KMS-11 (cell line): ENCODE measurements around the gene UBP1.
"Not testable (repeated sequence)": the region's sequence is repeated elsewhere in the genome, so short reads cannot be mapped to it uniquely, and the experiment has no call there.

Source experiments
- H2AFZ ChIP-seq: fragments of 200-600 bp; sonication (generic); 2 replicates; pipeline ENCODE4 v1.6.1; 2016; ENCODE audit warnings: antibody characterized with exemption, mixed run types, low read depth
- H3K27ac ChIP-seq: fragments of 200-600 bp; sonication (generic); 2 replicates; pipeline ENCODE4 v1.6.1; 2016; ENCODE audit warnings: mild to moderate bottlenecking, mixed run types
- H3K27me3 ChIP-seq: fragments of 200-600 bp; sonication (generic); 2 replicates; pipeline ENCODE4 v1.6.1; 2017; ENCODE audit warnings: mild to moderate bottlenecking, low read depth, mixed run types, moderate library complexity; ENCODE audit not compliant: insufficient read depth
- H3K36me3 ChIP-seq: fragments of 200-600 bp; sonication (generic); 2 replicates; pipeline ENCODE4 v1.6.1; 2017; ENCODE audit warnings: mild to moderate bottlenecking, mixed run types; ENCODE audit not compliant: insufficient read depth
- H3K4me1 ChIP-seq: fragments of 200-600 bp; sonication (generic); 2 replicates; pipeline ENCODE4 v1.6.1; 2016; ENCODE audit warnings: mild to moderate bottlenecking, low read depth, mixed run types; ENCODE audit not compliant: poor library complexity, severe bottlenecking
- H3K4me2 ChIP-seq: fragments of 200-600 bp; sonication (generic); 2 replicates; pipeline ENCODE4 v1.7.0; 2016; ENCODE audit warnings: mild to moderate bottlenecking, mixed run types
- H3K4me3 ChIP-seq: fragments of 200-600 bp; sonication (generic); IDR thresholded peaks from 2 replicates; pipeline ENCODE4 v1.6.1; 2017; ENCODE audit warnings: low read depth, low read length, mixed read lengths; ENCODE audit not compliant: insufficient read depth
- H3K79me2 ChIP-seq: fragments of 200-600 bp; sonication (generic); 2 replicates; pipeline ENCODE4 v1.6.1; 2016; ENCODE audit warnings: low read depth, mixed run types; ENCODE audit not compliant: insufficient read depth
- H3K9ac ChIP-seq: fragments of 200-600 bp; sonication (generic); 2 replicates; pipeline ENCODE4 v1.6.1; 2016; ENCODE audit warnings: mild to moderate bottlenecking, mixed run types
- H4K20me1 ChIP-seq: fragments of 200-600 bp; sonication (generic); 2 replicates; pipeline ENCODE4 v1.6.1; 2016; ENCODE audit warnings: mild to moderate bottlenecking, mixed run types; ENCODE audit not compliant: insufficient read depth
- CTCF ChIP-seq: fragments of 200-600 bp; sonication (generic); conservative IDR thresholded peaks from 2 replicates; pipeline ENCODE4 v1.6.1; 2017; ENCODE audit warnings: low read depth, mild to moderate bottlenecking, antibody characterized with exemption, low read length, moderate library complexity, mixed read lengths

Gene UBP1

GRCh38 chr3:33417066-33417673 lies 23.0 kb downstream of the UBP1 start:
- Histone ChIP-seq H3K79me2 (no peaks in the 10 kb centered on the region; the same call in 1 of the 2 replicates), H3K4me2 (no peak overlapping the region), H3K27ac (no peak overlapping the region), H3K4me1 (peaks cover 20% of the 10 kb centered on the region), H3K27me3 (no peaks in the 10 kb centered on the region), H3K36me3 (no peaks in the 10 kb centered on the region), H3K9ac (no peak overlapping the region), H3K4me3 (no peak overlapping the region), H4K20me1 (no peaks in the 10 kb centered on the region), H2AFZ (no peak overlapping the region)
- TF ChIP-seq CTCF = no peak

GRCh38 chr3:33410816-33411215 lies 29.4 kb downstream of the UBP1 start:
- not testable (repeated sequence) for H2AFZ ChIP-seq, H4K20me1 ChIP-seq, H3K4me2 ChIP-seq, H3K4me3 ChIP-seq, H3K27me3 ChIP-seq, H3K36me3 ChIP-seq, H3K4me1 ChIP-seq, H3K9ac ChIP-seq, H3K79me2 ChIP-seq, H3K27ac ChIP-seq

- H3K79me2 ChIP-seq = no peaks in the 10 kb centered on the region
- no peak overlapping the region for H3K4me3 ChIP-seq
- no peak overlapping the region for H3K4me2 ChIP-seq
- H3K27ac ChIP-seq = no peak overlapping the region
- no peaks in the 10 kb centered on the region for H4K20me1 ChIP-seq
- no peak for TF ChIP-seq CTCF
- H3K9ac ChIP-seq = no peak overlapping the region
- H2AFZ ChIP-seq = no peak overlapping the region
- peaks cover 2% of the 10 kb centered on the region; the same call in 1 of the 2 replicates for H3K36me3 ChIP-seq
- H3K27me3 ChIP-seq = no peaks in the 10 kb centered on the region
- H3K4me1 ChIP-seq = no peaks in the 10 kb centered on the region
Measured at GRCh38 chr3:33403756-33404155, 36.4 kb downstream of the UBP1 start.

- Histone ChIP-seq H3K4me2 (no peak overlapping the region), H3K9ac (no peak overlapping the region), H3K4me1 (no peaks in the 10 kb centered on the region), H2AFZ (no peak overlapping the region), H3K36me3 (peaks cover 2% of the 10 kb centered on the region; the same call in 1 of the 2 replicates), H3K27ac (no peak overlapping the region), H3K4me3 (no peak overlapping the region), H3K27me3 (no peaks in the 10 kb centered on the region), H3K79me2 (no peaks in the 10 kb centered on the region), H4K20me1 (no peaks in the 10 kb centered on the region)
- no peak for TF ChIP-seq CTCF
Measured at GRCh38 chr3:33402936-33403335, 37.3 kb downstream of the UBP1 start.

GRCh38 chr3:33401781-33402180 lies 38.4 kb downstream of the UBP1 start:
- no peak for TF ChIP-seq CTCF
- Histone ChIP-seq H3K79me2 (no peaks in the 10 kb centered on the region), H3K27ac (no peak overlapping the region), H3K36me3 (peaks cover 2% of the 10 kb centered on the region; the same call in 1 of the 2 replicates), H3K27me3 (no peaks in the 10 kb centered on the region), H3K4me1 (no peaks in the 10 kb centered on the region), H3K4me2 (no peak overlapping the region), H4K20me1 (no peaks in the 10 kb centered on the region), H3K4me3 (no peak overlapping the region), H3K9ac (no peak overlapping the region), H2AFZ (no peak overlapping the region)
